NCI-H226 (cell line): ENCODE data around the gene LRRN3.

ENCODE experiments used
- DNase-seq: peaks from one replicate; pipeline ENCODE4 v3.0.0-alpha.2; 2015

Gene LRRN3

DNA sequence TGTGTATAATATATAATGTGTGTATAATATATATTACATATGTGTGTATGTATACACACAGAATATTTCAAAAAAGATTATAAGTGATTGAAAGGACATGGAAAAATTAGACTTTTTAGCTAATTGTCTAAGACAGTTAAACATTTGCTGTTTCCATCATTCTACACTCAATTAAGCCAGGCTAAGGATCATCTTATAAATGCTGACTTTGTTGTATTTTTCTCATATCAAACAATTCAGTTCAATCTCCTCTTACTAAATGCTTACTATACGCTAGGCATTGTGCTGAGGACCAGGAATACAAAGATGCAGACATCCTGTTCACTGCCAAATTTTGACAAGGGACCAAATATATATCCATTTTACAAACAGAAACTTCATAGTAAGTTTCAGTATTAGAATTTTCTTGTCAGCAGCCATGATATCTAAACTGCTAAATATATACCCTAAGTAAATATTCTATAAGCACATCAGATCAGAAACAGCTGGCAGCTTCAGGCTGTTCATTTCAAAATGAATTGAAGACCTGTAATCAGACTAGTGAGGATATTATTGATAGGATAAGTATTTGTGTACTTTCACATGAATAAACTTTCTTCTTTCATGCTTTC, 10.3 kb upstream of the LRRN3 start:
- no peak for DNase-seq

GRCh38 chr7:111081546-111082267, 9.2 kb upstream of the LRRN3 start:
- DNase-seq, result no peak

GRCh38 chr7:111082351-111082750, 8.6 kb upstream of the LRRN3 start:
- DNase-seq, result no peak

DNA sequence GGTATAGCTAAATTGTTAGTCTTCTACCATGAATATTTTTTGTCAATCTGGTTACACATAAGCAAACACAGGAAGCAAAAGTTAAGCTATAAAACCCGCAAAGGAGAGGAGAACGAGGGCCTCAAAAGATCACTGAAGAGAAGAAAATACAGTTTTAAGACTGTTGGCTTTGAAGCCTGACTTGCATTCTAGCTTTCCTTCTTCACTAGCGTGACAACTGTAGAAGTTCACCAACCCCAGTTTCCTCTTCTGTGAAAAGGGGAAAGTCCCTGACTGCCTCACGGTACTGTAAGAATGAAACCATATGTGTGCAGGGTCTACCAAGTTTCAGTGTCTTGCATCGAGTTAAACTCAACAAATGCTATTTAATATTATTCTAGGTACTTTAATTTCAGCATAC, 7.5 kb upstream of the LRRN3 start:
- DNase-seq, result no peak

DNA sequence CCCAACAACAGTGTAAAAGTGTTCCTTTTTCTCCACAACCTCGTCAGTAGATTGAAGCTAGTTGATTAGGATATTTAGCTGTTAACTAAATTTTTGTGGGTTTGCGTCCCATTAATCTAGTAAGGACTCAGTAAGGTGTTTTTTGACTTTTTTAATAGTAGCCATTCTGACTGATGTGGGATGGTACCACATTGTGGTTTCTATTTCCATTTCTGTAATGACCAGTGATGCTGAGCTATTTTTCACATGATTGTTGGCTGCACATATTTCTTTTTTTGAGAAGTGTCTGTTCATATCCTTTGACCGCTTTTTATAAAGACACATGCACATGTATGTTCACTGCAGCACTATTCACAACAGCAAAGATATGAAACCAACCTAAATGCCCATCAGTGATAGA, 5.6 kb upstream of the LRRN3 start:
- no peak for DNase-seq

- no peak for DNase-seq
These were observed 4.4 kb upstream of the LRRN3 start for GRCh38 chr7:111086532-111086931.

DNA sequence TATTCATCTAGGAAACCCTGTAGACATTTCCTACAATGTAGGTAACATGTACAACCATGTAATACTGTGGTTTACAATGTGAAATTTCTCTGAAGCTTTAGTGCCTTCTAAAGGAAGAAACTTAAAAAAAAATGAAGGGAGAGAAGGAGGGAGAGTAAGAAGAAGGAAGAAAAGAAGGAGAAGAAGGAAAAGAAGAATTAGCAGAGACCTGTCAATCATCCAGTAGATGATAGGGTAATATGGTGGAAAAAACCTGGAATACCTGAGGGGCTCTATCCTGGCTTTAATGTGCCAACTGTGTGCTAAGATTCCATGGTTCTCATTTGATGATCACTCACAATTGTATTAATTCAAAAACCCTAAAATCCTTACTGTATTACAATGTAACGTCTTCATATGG, 2.6 kb upstream of the LRRN3 start:
- DNase-seq, result no peak

GRCh38 chr7:111089822-111090426, 1.0 kb upstream of the LRRN3 start:
- DNase-seq, result no peak

GRCh38 chr7:111091593-111092358, 849 bp downstream of the LRRN3 start:
- DNase-seq, result no peak

GRCh38 chr7:111092406-111093236, 1.7 kb downstream of the LRRN3 start:
- DNase-seq, result no peak

- DNase-seq, result no peak
These were observed 2.6 kb downstream of the LRRN3 start for GRCh38 chr7:111093496-111093895.

GRCh38 chr7:111094419-111094818, 3.5 kb downstream of the LRRN3 start:
- no peak for DNase-seq

- DNase-seq, result no peak
These were observed 6.1 kb downstream of the LRRN3 start for GRCh38 chr7:111096997-111097396.

DNA sequence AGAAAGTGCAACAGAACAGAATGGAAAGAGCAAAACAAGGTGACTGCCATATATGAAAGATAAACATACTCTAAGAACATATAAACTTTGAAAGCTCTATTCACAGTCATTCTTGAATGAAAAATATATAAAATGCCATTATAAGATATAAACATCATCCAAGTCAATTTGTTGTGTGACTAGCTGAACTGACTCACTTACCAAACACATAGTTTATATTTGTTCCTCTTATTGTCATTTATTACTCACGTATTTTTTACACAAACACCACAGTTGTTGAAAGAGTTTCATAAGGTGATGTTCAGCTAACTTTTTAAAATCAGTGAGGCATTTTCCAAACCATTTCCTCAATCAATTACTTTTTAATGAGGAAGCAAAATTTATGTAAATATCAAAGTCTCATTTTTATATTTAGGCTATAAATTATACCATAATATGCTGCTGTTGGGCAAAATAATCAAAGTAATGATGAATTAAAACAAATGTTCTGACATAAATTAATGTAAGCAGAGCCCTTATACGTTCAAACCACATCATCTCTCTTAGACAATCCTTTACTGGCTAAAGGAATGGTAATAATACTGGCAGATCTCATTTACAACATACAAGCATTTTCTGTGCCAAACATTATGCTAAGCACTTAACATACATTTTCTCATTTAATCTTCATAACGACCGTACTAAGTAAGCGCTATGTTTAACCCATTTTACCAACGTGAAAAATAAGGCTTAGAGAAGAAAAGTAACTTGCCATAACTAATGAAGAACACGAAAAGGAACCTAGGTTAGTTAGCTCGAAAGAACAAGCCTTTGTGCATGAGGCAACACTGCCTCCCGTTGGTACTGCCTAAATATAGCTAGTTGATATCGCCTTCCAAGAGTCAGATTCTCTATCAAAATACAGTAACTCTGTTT, 7.3 kb downstream of the LRRN3 start:
- DNase-seq, result peak; percentile 27

- DNase-seq, result no peak
These were observed 8.0 kb downstream of the LRRN3 start for GRCh38 chr7:111098926-111099250.

- no peak for DNase-seq
These were observed 11.1 kb downstream of the LRRN3 start for GRCh38 chr7:111101856-111102646.

DNA sequence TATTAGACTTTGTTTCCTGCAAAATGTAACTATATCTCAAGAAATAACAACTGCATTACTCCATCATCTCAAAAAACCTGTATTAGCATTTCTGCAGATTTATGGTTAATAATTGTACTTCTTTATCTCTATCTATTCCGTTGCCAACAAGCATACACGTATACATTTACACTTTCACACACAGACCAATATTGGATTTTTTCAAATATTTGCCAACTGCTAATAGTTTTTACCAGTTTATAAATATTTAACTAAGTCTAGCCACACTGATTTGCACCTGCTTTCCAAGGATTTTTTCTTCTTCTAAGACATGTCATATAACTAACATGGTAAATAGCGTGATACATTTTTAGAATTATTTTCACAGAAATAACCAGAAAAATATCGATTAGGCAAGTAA, 12.2 kb downstream of the LRRN3 start:
- no peak for DNase-seq

GRCh38 chr7:111103678-111104274, 12.8 kb downstream of the LRRN3 start:
- no peak for DNase-seq

GRCh38 chr7:111104710-111105109, 13.8 kb downstream of the LRRN3 start:
- DNase-seq, result no peak

DNA sequence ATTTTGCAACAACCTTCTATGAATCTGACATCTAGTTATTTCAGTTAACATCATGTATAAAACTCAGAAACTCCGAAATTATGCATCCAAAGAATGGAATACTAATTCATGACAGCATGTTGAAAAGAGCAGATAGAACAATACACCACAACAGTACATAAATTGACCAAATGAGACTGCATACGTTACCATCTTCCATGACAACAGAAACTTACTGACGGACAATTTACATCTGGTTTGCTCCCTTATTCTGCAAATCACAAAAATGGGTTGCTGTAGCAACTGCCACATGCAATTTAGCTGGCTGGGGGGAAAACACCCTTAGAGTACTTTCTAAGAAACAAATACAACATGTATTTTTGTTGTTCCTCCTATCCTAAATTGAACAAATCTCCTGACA, 14.3 kb downstream of the LRRN3 start:
- DNase-seq, result no peak

- no peak for DNase-seq
These were observed 16.7 kb downstream of the LRRN3 start for GRCh38 chr7:111107579-111107978.
